ENCODE results near the gene KRT1. TPM values are rescaled to one million over a fixed set of nuclear protein-coding genes. Genes with fewer than 3 reads are reported as not detected.

Gene KRT1
- polyA plus RNA-seq, 10 donors: 0.47 to 543 (median 2.3) TPM

DNA sequence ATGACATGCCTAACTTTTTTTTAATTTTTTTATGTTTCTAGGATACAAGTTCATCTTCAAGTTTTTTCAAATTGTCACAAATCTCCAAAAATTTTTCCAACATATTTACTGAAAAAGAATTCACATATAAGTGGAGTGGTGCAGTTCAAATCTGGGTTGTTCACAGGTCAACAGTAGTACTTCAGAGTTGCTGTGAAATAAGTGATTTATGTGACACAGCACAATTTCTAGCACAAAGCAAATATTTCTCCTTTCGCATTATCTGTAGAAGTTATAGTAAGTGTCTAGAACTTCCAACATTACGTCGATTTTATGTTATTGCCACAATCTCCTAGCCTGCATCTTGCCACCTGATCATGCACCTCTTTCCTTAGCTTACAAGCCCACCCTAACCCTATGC lies 18.5 kb downstream of the KRT1 start:
- no peak for DNase-seq

DNA sequence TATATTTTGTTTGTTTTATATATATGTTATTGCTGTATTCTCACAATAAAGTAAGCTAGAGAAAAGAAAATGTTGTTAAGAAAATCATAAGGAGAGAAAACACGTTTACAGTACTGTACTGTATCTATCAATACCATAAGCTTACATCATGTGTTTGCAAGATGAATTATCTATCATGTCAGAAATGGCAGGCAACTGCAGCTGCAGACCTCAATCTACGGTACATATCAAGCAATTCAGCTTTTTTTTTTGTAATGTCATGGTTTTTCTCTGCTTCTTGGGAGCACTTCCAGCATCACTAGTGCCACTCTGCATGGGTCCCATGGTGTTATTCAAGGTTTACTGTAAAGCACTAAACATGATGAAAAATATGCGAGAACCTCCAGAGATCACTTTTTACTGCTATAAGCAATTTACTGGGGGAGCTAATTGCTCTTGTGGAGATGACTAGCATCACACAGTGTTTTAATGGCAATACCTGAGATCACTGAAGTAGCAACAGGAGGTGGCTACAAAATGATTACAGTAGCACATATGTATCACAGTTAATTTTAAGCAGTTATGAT lies 19.2 kb downstream of the KRT1 start:
- DNase-seq: no peak

DNA sequence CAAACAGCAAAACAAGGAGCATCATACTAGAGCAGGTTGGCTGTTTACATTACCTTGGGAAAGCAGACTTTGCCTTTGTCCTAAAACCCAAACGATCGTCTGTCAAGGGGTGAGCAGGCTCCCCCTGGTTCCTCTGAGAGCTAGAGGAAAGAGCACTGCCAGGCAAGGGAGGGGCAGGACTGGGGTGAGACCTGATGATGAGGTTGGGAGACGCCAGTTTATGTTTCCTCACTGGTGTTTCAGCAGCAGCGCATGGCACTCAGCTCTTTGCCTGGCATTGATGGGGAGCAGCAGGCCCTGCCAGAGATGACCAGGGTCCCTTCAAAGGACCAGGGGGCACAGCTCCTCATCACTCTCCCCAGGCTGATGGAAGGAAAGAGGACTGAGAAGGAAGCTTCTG lies 20.3 kb downstream of the KRT1 start:
- no peak for DNase-seq

DNA sequence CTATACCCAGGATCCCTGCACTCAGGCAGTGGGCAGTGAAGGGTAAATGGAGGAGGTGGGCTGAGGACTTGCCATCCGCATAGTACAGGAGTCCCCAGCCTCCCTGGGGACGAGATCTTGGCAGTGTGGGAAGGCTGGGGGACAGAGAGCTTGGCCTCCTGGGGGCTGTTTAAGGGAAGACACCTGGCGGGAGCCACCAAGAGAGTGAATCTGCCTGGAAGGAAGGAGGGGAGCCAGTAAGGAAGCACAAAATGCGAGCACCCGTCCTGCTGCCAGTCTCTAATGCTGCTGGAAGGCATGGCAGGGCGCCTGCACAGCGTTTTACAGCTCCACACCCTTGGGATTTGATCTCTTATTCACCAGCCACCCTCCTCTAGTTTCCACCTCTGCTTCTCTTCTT lies 20.8 kb downstream of the KRT1 start:
- DNase-seq: no peak

DNA sequence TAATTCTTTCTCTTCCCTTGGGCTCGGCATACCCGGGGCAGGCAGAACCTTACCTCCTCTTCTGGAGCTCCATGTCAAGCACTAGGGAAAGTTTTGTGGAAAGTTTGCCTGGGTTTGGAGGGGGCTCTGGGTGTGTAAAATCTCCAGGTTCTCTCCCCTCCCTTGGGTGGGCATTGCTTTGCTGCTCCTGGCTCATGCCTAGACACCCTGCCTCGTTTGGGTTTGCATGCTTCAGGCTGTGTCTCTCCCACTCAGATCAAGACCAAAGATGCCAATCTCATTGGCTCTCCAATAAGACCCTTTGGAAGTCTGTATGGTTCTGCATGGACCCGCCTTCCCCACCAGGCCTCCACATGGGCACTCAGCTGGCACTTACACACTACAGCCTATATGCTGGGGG lies 22.0 kb downstream of the KRT1 start:
- DNase-seq: no peak

DNA sequence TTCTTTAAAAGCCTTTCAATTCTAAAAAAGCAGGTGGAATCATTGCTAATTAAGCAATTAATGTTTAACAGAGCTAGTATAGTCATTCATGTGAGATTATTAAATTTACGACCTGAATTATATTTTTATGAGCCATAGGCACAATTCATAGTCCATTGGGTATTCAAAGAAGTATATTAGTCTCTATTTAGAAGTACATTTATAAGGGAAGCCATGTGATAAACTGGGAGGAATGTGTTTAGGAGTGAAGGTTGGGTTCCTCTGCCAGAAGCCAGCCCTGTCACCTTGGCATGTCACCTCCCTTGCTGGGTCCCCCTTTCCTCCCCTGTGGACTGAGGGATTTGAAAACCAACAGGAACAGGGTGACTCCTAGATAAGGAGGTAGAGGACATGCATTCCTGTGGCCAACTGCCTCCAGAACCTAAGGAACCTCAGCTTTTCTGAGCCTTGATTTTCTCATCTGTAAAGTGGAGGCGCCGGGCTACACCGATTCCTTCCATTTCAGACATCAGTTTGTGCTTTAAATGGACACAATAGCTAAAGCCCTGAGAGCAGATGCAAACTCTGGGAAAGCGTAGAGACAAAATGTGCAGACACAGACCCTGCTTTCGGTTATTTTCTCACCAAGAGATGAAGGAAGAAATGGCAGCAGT lies 22.8 kb downstream of the KRT1 start:
- DNase-seq: no peak

DNA sequence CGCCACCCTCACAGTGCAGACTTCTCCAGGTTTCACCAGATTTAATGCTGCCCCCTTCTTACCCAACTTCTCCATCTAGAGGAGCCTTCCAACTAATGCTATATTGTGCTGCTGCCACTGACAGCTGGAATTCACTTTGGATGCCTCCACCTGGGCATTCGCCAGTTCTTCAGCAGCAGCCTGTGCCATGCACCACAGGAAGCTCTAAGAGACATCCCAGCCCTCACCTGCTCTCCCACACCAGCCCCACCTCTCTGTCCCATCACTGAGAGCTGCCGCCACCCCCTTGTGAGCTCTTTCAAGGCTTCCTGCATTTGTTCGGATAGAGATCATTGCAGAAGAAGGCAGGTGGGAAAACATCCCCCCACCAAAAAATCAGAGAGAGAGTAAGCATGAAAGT lies 23.6 kb downstream of the KRT1 start:
- no peak for DNase-seq

DNA sequence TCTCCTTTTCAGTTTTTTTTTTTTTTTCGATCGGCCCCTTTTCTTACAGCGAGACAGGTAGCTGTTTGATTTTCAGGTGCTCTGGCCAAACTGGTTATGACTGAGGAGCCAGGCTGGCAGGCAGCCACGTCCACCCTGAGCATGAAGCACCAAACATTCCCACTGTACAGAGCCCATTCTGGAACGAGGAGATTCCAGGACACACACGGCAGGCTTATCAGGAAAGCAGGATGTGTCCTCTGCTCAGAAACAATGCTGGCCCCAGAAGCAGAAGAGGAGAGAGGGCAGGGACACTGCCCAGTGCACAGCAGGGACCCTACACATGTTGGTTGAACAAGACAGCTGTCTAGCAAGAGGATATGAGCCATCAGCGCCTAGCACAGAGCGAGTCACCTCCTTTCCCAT lies 24.5 kb downstream of the KRT1 start:
- DNase-seq: no peak

DNA sequence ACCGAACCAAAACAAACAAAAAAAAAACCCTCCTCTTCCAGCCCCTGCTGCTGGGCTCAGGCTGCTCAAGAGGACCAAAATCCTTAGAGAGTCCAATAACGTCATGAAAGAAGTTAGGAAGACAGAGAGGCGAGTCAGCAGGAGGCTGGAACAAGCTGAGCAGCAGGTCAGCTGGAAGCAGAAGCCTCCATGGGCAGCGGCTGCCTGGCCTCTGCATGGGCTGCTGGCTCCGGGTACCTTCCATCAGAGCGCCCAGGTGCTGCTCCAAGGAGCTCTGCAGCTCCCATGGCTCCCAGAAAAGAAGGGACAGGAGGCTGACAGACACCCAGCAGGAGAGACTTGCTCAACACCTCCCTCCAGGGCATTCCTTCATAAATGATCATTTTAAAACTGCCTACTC lies 25.0 kb downstream of the KRT1 start:
- DNase-seq: no peak

DNA sequence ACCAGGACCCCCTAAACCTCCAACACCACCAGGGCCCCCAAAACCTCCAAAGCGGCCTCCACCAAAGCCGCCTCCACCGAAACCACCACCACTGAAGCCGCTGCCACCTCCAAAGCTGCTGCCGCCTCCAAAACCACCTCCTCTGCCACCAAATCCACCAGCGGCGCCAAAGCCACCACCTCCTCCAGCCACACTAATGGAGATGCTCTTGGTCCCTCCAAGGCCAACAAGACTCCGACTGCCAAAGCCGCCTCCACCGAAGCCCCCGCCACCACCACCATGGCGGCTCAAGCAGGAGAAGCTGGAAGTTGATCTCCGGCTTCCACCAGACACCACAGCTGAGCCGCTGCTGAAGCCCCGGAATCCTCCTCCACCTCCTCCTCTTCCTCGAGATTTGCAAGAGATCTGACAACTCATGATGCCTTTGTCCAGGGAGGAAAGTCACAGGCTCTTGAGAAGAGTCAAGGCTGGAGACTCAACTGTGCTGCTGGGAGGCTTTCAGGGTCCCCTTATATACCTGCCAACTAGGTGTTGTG lies 28.4 kb downstream of the KRT1 start, which contains the start of gene KRT2:
Gene KRT2, minus strand, starts transcription at position 486 of the 536 bp plus-strand sequence. Its CDS starts 69 bp downstream, at position 417.
- no peak for DNase-seq

DNA sequence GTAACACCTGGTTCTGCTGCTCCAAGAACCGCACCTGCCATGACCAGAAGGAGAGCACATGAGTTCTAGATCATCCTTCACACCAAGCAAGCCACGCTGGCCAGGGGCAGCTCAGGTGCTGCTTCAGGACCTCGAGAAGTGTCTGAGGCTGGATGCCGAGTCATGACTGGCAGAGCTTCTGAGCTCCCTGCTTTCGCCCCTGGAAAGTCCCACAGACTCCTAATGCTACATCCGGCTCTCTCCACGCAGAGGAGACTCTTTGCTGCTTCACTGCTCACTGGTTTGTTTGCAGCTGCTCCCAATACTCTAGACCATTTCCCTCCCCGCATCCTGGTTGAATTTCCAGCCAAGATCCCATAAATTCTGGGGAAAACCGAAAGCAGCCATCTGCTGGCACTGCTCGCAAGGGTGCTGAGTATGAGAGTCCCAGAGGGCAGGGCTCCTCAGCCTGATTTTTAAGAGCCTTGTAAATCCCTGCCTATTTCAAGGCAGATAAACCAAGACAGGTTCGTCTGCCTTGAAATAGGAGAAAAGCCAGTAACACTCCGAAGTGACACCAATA lies 29.6 kb downstream of the KRT1 start:
- peak in 1 of 3 donors; percentile 25 for DNase-seq

DNA sequence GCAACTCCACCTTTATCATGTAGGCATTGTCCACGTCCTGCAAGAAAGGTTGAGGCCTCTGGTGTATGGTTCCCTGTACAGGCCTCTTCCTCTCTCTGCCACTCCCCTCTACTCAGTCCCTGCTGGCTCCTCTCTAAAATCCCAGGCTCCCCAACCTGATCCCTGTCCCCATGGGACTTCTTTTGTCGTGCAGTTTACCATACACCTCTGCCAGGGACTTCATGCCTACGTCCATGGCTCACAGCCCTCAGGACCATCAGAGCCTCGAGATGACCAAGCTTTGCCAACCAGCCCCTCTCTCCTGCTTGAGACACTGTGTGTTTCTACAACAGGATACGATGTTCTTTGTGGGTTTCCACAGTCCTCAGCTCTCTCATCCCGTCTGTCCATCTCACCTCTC lies 31.1 kb downstream of the KRT1 start:
- no peak for DNase-seq

DNA sequence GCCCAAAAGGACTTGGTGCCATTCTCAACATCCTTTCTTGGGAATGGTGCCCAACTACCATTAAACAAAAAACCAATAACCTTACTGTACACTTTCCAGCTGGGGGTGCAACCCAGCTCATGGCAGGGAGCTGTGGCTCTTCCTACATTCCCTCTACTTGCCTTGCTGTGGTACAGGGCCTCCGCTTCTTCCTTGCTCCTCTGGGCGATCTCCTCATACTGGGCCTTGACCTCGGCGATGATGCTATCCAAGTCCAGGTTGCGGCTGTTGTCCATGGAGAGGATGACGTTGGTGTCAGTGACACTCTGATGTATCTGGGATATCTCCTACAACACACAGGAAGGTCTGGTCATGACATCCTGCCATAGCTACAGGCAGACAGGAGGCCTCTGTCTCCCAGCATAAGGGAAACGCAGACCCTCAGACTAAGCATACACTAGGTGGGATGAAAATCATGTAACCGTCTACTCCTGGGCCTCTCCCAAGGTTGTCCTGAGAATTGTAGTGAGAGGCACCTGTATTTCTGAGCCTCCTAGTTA lies 32.1 kb downstream of the KRT1 start:
- DNase-seq: no peak

DNA sequence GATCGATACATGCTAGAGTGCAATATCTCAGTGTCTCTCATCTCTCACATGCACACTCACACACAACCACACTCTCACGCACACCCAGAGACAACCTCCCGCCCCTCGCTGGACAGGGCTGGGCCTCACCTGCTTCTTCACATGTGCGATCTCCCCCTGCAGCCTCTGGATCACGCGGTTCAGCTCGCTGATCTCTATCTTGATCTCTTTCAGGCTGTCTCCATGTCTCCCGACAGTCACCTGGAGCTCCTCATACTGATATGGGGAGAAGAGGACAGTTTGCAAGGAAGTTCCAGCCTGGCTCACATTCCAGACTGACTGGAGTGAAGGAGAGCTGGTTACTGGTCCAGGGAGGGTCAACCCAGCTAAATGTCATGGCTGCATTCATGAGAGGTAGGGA lies 32.6 kb downstream of the KRT1 start:
- DNase-seq: no peak

DNA sequence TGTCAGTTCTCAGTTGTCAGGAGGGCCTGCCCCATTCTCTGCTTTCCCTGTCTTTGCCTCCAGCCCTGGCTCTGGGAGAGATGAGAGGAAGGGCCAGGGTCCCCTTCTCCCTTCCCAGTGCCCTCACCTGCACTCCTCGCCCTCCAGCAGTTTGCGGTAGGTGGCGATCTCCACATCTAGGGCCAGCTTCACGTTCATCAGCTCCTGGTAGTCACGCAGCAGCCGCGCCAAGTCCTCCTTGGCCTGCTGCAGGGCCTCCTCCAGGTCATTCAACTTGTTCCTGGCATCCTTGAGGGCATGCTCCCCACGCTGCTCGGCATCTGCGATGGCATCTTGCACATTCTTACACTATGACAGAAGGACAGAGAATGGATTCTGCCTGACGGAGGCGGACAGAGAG lies 33.6 kb downstream of the KRT1 start:
- DNase-seq: no peak

DNA sequence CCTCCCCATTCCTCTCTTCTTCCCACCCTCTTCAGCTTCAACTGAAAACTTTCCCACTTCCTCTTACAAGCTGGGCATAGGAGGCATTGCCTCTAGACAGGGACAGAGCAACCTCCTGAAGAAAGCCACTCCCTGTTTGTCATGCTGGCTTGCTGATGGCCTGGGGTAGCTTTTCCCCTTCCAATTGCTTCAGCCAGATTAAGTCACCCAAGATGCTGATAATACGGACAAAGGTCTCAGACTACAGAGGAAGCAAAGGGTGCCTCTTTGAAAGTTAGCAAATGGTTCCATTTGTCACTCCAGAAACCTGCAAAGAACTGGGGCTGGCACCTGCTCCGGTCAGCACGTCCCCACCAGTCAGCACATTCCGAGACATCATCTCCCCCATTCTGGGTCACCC lies 34.2 kb downstream of the KRT1 start:
- DNase-seq: no peak

DNA sequence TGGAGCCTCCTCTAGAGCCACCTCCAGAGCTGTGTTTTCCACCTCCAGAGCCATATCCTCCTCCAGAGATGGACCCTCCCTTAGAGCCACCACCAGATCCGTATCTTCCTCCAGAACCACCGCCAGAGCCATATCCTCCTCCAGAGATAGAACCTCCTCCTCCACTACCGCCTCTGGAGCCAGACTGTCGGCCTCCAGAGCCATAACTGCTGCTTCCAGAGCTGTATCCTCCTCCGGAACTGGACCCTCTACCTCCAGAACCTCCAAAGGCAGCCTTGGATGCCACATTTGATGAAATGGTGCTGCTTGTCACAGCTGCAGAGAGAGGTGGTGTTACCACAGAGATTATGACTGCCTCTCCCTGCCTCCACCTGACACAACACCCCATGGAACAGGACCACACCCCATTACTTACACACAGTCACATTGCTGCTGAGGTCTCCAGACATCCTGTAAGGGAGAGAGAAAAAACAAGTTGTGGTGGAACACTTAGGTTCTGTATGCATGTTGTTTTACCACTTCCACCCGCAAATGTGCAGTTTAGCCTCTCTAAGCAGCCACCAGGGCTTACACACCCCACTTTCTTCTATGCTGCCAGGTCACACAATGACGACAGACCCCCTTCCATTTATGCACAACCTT lies 35.0 kb downstream of the KRT1 start:
- no peak for DNase-seq

DNA sequence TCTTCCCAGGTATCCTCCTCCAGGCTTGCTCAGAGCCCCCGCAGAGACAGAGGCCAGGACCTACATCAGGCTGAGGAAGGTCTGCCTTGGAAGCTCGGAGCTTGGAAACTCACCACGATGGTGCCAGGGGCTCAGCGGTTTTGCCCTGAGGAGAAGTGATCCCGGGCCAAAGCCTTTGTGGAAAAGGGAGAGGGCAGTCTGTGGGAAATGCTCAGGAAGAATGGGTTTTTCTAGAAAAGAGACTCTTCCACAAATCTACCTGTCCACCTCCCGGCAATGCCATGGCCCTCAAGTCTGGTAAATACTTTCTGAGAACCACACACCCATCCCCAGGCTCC lies 36.2 kb downstream of the KRT1 start:
- DNase-seq: no peak

DNA sequence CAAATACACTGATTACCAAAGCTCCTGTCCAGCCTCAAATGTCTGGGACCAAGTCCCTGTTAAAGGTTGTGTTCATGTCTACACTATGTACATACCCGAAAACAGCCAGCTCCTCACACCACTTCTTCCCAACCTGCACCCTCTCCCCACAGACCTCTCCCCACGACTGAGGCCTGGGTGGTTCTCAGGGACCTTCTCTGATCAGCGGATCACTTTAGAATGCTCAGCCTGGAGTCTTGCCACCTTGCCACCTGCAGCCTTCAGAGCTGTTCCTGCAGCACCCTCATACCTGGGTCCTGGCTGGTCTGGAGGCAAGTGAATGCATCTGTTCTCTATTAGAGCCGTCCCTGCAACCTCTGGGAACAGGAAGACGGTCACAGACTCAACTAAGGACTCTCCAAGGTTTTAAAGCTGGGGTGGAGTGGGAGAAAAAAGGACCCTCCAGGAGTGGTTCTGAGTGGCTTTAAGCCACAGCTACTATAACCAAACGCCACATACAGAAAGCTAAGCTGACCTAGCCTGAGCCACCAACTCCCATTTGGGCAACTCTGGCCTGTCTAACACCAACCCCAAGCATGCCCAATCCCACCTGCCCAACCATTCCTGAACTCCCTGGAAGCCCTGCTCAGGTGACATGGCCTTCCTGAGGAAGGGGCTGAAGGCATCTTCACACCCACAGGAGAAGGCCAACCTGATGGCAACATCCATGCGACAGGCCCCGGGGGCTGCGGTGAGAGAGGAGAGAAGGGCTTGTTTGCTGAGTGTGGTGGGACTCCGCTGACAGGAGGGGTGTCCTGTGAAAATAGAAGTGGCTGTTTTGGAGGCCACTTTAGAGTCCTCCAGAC lies 36.8 kb downstream of the KRT1 start:
- no peak for DNase-seq

DNA sequence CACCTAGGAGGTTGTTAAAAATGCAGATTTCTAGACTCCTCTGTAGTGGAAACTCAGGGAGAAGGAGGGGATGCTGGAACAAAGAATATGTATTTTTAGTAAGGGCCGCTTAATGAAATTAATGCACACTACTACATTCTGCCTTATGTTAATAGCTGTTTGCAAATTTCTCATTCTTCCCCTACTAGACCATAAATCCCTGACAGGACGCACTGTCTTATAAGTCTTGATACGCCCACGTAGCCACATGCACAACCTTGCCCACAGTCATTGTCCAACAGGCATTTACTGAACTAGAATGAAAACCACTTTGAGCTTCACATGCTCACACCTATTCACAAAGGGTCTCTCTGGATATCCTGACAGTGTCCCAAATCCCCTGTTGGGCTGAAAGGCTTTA lies 38.7 kb downstream of the KRT1 start:
- no peak for DNase-seq

DNA sequence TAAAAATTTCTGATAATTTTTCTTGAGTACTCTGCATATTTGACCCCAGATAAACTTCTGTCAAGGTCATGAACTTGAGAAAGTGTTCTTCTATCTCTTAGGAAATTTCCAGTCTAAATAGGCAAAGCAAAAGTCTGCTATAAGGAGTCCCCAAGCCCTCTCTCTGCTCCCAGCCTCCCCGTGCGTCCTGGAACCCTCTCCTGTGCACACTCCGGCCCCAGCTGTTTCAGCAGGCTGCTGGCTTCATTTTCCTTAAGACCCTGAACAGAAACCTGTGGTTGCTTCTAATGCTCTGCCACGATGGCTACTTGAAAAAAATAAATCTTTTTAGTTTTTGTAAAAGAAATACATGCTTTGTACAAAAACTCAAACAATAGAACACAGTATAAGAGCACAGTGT lies 42.9 kb downstream of the KRT1 start:
- DNase-seq: no peak
